B cell (primary cell): ENCODE data around the gene SH3TC1. TPM values are rescaled to one million over a fixed set of nuclear protein-coding genes. Genes with fewer than 3 reads are reported as not detected.

Experiments used
- ATAC-seq: fragments of 200-7000 bp; cut with Tn5 transposase; one replicate; pipeline ENCODE4 v1.10.0; 2021; ENCODE audit warnings: low read depth, mild to moderate bottlenecking, moderate number of reproducible peaks, moderate library complexity
- CTCF ChIA-PET: fragments of 350-600 bp; sonication (Branson Sonifier 250); formaldehyde crosslinking; loops from one replicate; lab custom pipeline; 2021; ENCODE audit warnings: antibody characterized with exemption, inconsistent platforms; lab: Charles Lee
- POLR2A ChIA-PET: fragments of 350-600 bp; sonication (Branson Sonifier 250); formaldehyde crosslinking; loops from one replicate; lab custom pipeline; 2021; ENCODE audit warnings: antibody characterized with exemption; lab: Charles Lee
- DNase-seq: peaks from one replicate; pipeline ENCODE4 v3.0.0; 2013
- H2AFZ ChIP-seq: 2 replicates; pipeline ENCODE4 v1.6.1; 2012; ENCODE audit warnings: mild to moderate bottlenecking, low read depth, low read length; ENCODE audit not compliant: insufficient read depth, poor library complexity, severe bottlenecking
- H3K27ac ChIP-seq, 2 donors: 1 replicate in 1 of 2; 2 replicates in 1 of 2; pipeline ENCODE4 v1.5.1; 2012 to 2013; ENCODE audit warnings: low read length in 2 of 2, mild to moderate bottlenecking in 2 of 2, moderate library complexity in 1 of 2
- H3K27me3 ChIP-seq, 4 experiments: fragments of 200-600 bp in 1 of 4; sonication (generic) in 1 of 4; replicated peaks in 1 of 4; 1 replicate in 2 of 4; 2 replicates in 2 of 4; pipeline versions ENCODE4 v1.6.1 to v1.7.0; 2013 to 2016; ENCODE audit warnings: low read length in 3 of 4, mild to moderate bottlenecking in 2 of 4, mixed read lengths in 1 of 4, moderate library complexity in 1 of 4; ENCODE audit not compliant: insufficient read depth in 4 of 4, control insufficient read depth in 3 of 4; ENCODE audit errors: control extremely low read depth in 1 of 4
- H3K36me3 ChIP-seq, 2 experiments: replicated peaks in 1 of 2; 1 replicate in 1 of 2; 2 replicates in 1 of 2; pipeline versions ENCODE4 v1.6.1 to v1.7.1; 2013; ENCODE audit warnings: low read length in 1 of 2; ENCODE audit not compliant: insufficient read depth in 2 of 2, control insufficient read depth in 1 of 2; ENCODE audit errors: control extremely low read depth in 1 of 2, extremely low read depth in 1 of 2
- H3K4me1 ChIP-seq, 2 donors: fragments of 200-600 bp in 1 of 2; sonication (generic) in 1 of 2; 1 replicate in 1 of 2; 2 replicates in 1 of 2; pipeline versions ENCODE4 v1.5.1 to v1.6.1; 2013 to 2017; ENCODE audit warnings: low read length in 2 of 2; ENCODE audit not compliant: control insufficient read depth in 2 of 2, insufficient read depth in 2 of 2
- H3K4me2 ChIP-seq: replicated peaks from 2 replicates; pipeline ENCODE3; 2012; ENCODE audit warnings: mild to moderate bottlenecking, low read depth, low read length; ENCODE audit not compliant: poor library complexity, severe bottlenecking
- H3K4me3 ChIP-seq, 5 experiments: fragments of 200-600 bp in 1 of 5; sonication (generic) in 1 of 5; 1 replicate in 3 of 5; 2 replicates in 2 of 5; pipeline versions ENCODE4 v1.5.1 to v1.7.0; 2011 to 2016; ENCODE audit warnings: low read length in 4 of 5, mild to moderate bottlenecking in 4 of 5, low read depth in 2 of 5, control low read depth in 1 of 5, moderate library complexity in 1 of 5; ENCODE audit not compliant: insufficient read depth in 1 of 5; ENCODE audit errors: control extremely low read depth in 1 of 5, extremely low read depth in 1 of 5
- H3K79me2 ChIP-seq: fragments of 200-600 bp; sonication (generic); one replicate; pipeline ENCODE4 v1.6.0; 2016; ENCODE audit warnings: low read length; ENCODE audit not compliant: control insufficient read depth, insufficient read depth
- H3K9ac ChIP-seq: fragments of 200-600 bp; sonication (generic); 2 replicates; pipeline ENCODE4 v1.6.1; 2017; ENCODE audit warnings: mild to moderate bottlenecking, low read length, moderate library complexity
- H3K9me3 ChIP-seq, 3 donors: one replicate each; pipeline versions ENCODE4 v1.6.1 to v1.7.1; 2013; ENCODE audit warnings: low read length in 2 of 3; ENCODE audit not compliant: control insufficient read depth in 2 of 3, insufficient read depth in 1 of 3; ENCODE audit errors: control extremely low read depth in 1 of 3
- H4K20me1 ChIP-seq: 2 replicates; pipeline ENCODE4 v1.6.0; 2012; ENCODE audit warnings: mild to moderate bottlenecking, low read length; ENCODE audit not compliant: insufficient read depth, control insufficient read depth, poor library complexity, severe bottlenecking
- H3K27ac Mint-ChIP-seq: one replicate; pipeline ENCODE4 v1.8.0; 2021; ENCODE audit warnings: mixed read lengths
- H3K27me3 Mint-ChIP-seq: one replicate; pipeline ENCODE4 v1.8.0; 2021; ENCODE audit warnings: mixed read lengths
- H3K4me1 Mint-ChIP-seq: one replicate; pipeline ENCODE4 v1.8.0; 2021; ENCODE audit warnings: mixed read lengths
- H3K4me3 Mint-ChIP-seq: one replicate; pipeline ENCODE4 v1.8.0; 2021; ENCODE audit warnings: mixed read lengths
- H3K9me3 Mint-ChIP-seq: one replicate; pipeline ENCODE4 v1.8.0; 2022; ENCODE audit warnings: mixed read lengths; ENCODE audit not compliant: insufficient read depth
- EZH2 ChIP-seq: IDR thresholded peaks from 2 replicates; pipeline ENCODE4 v1.6.1; 2012; ENCODE audit warnings: borderline replicate concordance, low read depth, mild to moderate bottlenecking, moderate library complexity, low read length; ENCODE audit not compliant: insufficient read depth, poor library complexity, severe bottlenecking
- WGBS: methylation state at CpG from one replicate; pipeline ENCODE4 v1.1.5; 2013; ENCODE audit warnings: missing lambda C conversion rate; ENCODE audit not compliant: insufficient coverage; 5-methylcytosine and 5-hydroxymethylcytosine counted together
- intact Hi-C: fragments of 100-400 bp; cut with micrococcal nuclease; formaldehyde crosslinking; loops from one replicate; pipeline ENCODE4 v1.10.0; 2022
- polyA plus RNA-seq: library from polyadenylated mRNA; depleted of rRNA; stranded (reverse); fragments of >200 nt; gene quantifications from 2 replicates; pipeline ENCODE4 v1.2.3, GENCODE V29; 2012
- total RNA-seq, 2 donors: library from RNA; stranded (reverse); fragments of 120-200 nt in 1 of 2; gene quantifications; 1 replicate in 1 of 2; 2 replicates in 1 of 2; pipeline versions ENCODE4 v1.2.3 to v1.2.4, GENCODE V29; 2013 to 2022
- TF ChIP-seq, protein P1 (sequence below): fragments of 200-600 bp; IDR thresholded peaks from one replicate; pipeline ENCODE4 v1.8.0; 2022; ENCODE audit warnings: antibody characterized with exemption, mild to moderate bottlenecking

Gene SH3TC1
- total and polyA plus RNA-seq, 2 donors (not counting 1 experiment from before 2014, with no cell fraction given), result 63.8 to 388 TPM

GRCh38 chr4:8247047-8247930, 48.2 kb downstream of the SH3TC1 start:
- intact Hi-C loops, result no loop called here
- peaks cover under 1% of the 10 kb centered on the region for H3K4me1 Mint-ChIP-seq
- H3K4me3 Mint-ChIP-seq, result no peak overlapping the region
- H4K20me1 ChIP-seq, result peaks cover 5% of the 10 kb centered on the region
- H3K27me3 ChIP-seq, result no peaks in the 10 kb centered on the region
- no peak overlapping the region for H3K9ac ChIP-seq
- H3K79me2 ChIP-seq, result no peaks in the 10 kb centered on the region
- TF ChIP-seq EZH2, result no peak
- TF ChIP-seq, protein P1, sequence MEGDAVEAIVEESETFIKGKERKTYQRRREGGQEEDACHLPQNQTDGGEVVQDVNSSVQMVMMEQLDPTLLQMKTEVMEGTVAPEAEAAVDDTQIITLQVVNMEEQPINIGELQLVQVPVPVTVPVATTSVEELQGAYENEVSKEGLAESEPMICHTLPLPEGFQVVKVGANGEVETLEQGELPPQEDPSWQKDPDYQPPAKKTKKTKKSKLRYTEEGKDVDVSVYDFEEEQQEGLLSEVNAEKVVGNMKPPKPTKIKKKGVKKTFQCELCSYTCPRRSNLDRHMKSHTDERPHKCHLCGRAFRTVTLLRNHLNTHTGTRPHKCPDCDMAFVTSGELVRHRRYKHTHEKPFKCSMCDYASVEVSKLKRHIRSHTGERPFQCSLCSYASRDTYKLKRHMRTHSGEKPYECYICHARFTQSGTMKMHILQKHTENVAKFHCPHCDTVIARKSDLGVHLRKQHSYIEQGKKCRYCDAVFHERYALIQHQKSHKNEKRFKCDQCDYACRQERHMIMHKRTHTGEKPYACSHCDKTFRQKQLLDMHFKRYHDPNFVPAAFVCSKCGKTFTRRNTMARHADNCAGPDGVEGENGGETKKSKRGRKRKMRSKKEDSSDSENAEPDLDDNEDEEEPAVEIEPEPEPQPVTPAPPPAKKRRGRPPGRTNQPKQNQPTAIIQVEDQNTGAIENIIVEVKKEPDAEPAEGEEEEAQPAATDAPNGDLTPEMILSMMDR, result no peak
- no peaks in the 10 kb centered on the region for H3K9me3 ChIP-seq
- no peak overlapping the region for H2AFZ ChIP-seq
- H3K4me3 ChIP-seq, result no peak overlapping the region
- H3K4me1 ChIP-seq, result peaks cover 0 to 3% of the 10 kb centered on the region in 2 donors
- POLR2A ChIA-PET, result no interaction called here
- ATAC-seq (no peak), DNase-seq (no peak)
- no peaks in the 10 kb centered on the region for H3K9me3 Mint-ChIP-seq
- H3K36me3 ChIP-seq, result no peaks in the 10 kb centered on the region
- no peak overlapping the region for H3K27ac ChIP-seq
- H3K27ac Mint-ChIP-seq, result no peak overlapping the region
- H3K27me3 Mint-ChIP-seq, result no peaks in the 10 kb centered on the region
- WGBS, result 97% methylated on average over 31 of the region's 31 CpGs
- CTCF ChIA-PET, result interaction anchor here (1.5 kb wide), 1 partner anchor 70 kb away, joined by 4 read pairs; no protein-coding TSS in a partner anchor
- H3K4me2 ChIP-seq, result no peak overlapping the region

DNA sequence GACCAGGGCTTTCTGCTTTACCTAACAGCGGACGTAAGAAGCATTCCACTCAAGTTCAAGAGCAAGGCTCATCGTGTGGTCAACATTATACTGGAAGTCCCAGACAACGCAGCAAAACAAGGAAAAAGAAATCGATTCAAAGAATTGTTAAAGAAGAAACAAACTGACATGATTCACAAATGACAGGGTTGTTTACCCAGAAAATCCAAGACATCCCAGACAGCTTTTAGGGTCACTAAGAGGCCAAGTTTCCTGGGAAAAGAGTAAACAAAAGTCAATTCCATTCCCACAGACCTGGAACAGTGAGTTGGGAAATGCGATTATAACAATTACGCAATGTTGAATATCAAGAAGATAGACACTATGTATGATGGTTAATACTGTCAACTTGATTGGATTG, 49.0 kb downstream of the SH3TC1 start:
- CTCF ChIA-PET, result no interaction called here
- Histone ChIP-seq H3K36me3 (no peaks in the 10 kb centered on the region), H2AFZ (no peak overlapping the region), H3K9ac (no peak overlapping the region), H3K27me3 (no peaks in the 10 kb centered on the region), H3K4me3 (no peak overlapping the region), H3K4me2 (no peak overlapping the region), H4K20me1 (no peaks in the 10 kb centered on the region), H3K4me1 (no peaks in the 10 kb centered on the region), H3K27ac (no peak overlapping the region), H3K9me3 (no peaks in the 10 kb centered on the region), H3K79me2 (no peaks in the 10 kb centered on the region)
- TF ChIP-seq EZH2, result no peak
- TF ChIP-seq, protein P1, result no peak
- ATAC-seq (no peak), DNase-seq (no peak)
- intact Hi-C loops, result no loop called here
- Mint-ChIP-seq H3K4me3 (no peak overlapping the region), H3K9me3 (no peaks in the 10 kb centered on the region), H3K27me3 (no peaks in the 10 kb centered on the region), H3K27ac (no peak overlapping the region), H3K4me1 (no peaks in the 10 kb centered on the region)
- WGBS, result 86% methylated on average over 6 of the region's 7 CpGs
- POLR2A ChIA-PET, result no interaction called here
